Esophagus squamous epithelium (tissue), 5 donors: ENCODE data around the gene AAR2. TPM values are rescaled to one million over a fixed set of nuclear protein-coding genes. Genes with fewer than 3 reads are reported as not detected.

ENCODE experiments used
- DNase-seq: peaks from one replicate; lab custom pipeline; 2025; lab: John Stamatoyannopoulos, UW
- H3K27ac ChIP-seq, 4 donors: fragments of 200-600 bp; sonication (generic); one replicate each; pipeline ENCODE4 v1.5.1; 2016 to 2019; ENCODE audit warnings: mild to moderate bottlenecking in 1 of 4
- H3K27me3 ChIP-seq, 4 donors: fragments of 200-600 bp; sonication (generic); 1 replicate in 3 of 4; 2 replicates in 1 of 4; pipeline versions ENCODE4 v1.5.1 to v1.6.0; 2017 to 2021; ENCODE audit warnings: antibody characterized with exemption in 1 of 4
- H3K36me3 ChIP-seq, 3 donors: fragments of 200-600 bp; sonication (generic); one replicate each; pipeline ENCODE4 v1.5.1; 2016 to 2019
- H3K4me1 ChIP-seq, 3 donors: fragments of 200-600 bp; sonication (generic); one replicate each; pipeline ENCODE4 v1.5.1; 2017 to 2019
- H3K4me3 ChIP-seq, 4 donors: fragments of 200-600 bp; sonication (generic); 1 replicate in 3 of 4; 2 replicates in 1 of 4; pipeline ENCODE4 v1.5.1; 2016 to 2019; ENCODE audit warnings: mild to moderate bottlenecking in 2 of 4, moderate library complexity in 1 of 4
- H3K9me3 ChIP-seq, 3 donors: fragments of 200-600 bp; sonication (generic); one replicate each; pipeline ENCODE4 v1.5.1; 2016 to 2019
- POLR2A ChIP-seq, 4 donors: fragments of 450-650 bp; IDR thresholded peaks; one replicate each; pipeline ENCODE4 v1.6.1; 2017; ENCODE audit warnings: antibody characterized with exemption in 4 of 4, mild to moderate bottlenecking in 4 of 4, moderate library complexity in 3 of 4
- WGBS, 2 donors: methylation state at CpG; one replicate each; pipeline ENCODE4 v1.1.5; 2018; 5-methylcytosine and 5-hydroxymethylcytosine counted together
- intact Hi-C: fragments of 100-400 bp; cut with DNase I; formaldehyde crosslinking; loops from one replicate; pipeline ENCODE4 v1.15.0; 2022
- total RNA-seq, 4 donors: library from RNA; depleted of rRNA; stranded (reverse); fragments of >200 nt; gene quantifications; one replicate each; pipeline ENCODE4 v1.1.0, GENCODE V29; 2016
- TF ChIP-seq, protein P1 (sequence below), 6 experiments: fragments of 450-650 bp in 4 of 6; fragments of 200-600 bp in 2 of 6; sonication (generic) in 2 of 6; IDR thresholded peaks; one replicate each; pipeline ENCODE4 v1.5.1; 2016 to 2019; ENCODE audit warnings: antibody characterized with exemption in 6 of 6, mild to moderate bottlenecking in 4 of 6, moderate library complexity in 4 of 6
- donor health status: DM: yes; HTN: yes; CAD: no.

AAR2 gene
- total RNA-seq, 4 donors from 2014 or later, result 13.8 to 27.5 (median 16.5) TPM

DNA sequence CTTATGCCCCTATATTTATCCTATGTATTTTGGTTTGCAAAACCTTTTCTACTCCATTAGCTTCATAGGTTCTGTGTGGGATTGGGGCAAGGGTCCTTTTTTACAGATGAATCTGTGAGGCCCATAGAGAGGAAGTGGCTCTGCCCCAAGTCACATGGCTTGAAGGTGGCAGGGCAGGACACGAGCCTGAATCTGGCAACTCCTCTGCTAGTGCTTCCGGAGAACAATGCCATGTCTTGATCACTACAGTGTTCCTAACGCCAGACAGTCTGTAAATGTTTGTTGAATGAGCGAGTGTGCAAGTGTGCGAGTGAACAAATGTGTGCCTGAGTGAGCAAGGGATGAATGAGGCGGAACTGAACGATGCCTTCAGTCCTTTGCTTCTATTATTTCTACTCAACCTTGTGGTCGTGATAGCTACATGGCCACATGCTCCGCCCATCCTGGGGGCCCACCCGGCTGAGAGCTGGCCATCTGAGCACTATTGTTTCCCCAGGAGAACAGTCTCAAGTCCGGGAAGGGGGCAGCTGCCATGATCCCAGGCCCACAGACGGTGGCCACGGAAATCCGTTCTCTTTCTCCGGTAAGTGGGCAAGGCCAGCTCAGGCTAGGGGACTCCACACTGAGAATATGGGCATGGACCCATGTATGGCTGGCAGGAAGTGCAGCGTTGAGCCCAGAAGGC, 17.8 kb upstream of the AAR2 start:
- intact Hi-C loops, result no loop called here
- H3K27ac ChIP-seq, result no peak overlapping the region
- H3K9me3 ChIP-seq, result no peaks in the 10 kb centered on the region
- no peaks in the 10 kb centered on the region for H3K4me1 ChIP-seq
- no peaks in the 10 kb centered on the region for H3K27me3 ChIP-seq
- no peak for DNase-seq
- H3K36me3 ChIP-seq, result peaks cover 0 to 100% (median 12%) of the 10 kb centered on the region in 3 donors
- H3K4me3 ChIP-seq, result no peak overlapping the region
- TF ChIP-seq, protein P1, sequence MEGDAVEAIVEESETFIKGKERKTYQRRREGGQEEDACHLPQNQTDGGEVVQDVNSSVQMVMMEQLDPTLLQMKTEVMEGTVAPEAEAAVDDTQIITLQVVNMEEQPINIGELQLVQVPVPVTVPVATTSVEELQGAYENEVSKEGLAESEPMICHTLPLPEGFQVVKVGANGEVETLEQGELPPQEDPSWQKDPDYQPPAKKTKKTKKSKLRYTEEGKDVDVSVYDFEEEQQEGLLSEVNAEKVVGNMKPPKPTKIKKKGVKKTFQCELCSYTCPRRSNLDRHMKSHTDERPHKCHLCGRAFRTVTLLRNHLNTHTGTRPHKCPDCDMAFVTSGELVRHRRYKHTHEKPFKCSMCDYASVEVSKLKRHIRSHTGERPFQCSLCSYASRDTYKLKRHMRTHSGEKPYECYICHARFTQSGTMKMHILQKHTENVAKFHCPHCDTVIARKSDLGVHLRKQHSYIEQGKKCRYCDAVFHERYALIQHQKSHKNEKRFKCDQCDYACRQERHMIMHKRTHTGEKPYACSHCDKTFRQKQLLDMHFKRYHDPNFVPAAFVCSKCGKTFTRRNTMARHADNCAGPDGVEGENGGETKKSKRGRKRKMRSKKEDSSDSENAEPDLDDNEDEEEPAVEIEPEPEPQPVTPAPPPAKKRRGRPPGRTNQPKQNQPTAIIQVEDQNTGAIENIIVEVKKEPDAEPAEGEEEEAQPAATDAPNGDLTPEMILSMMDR (IDR thresholded peaks at IDR 0.05), result no peak
- no peak for TF ChIP-seq POLR2A (IDR thresholded peaks at IDR 0.05)
- WGBS, 2 donors, result 66 to 83% methylated on average over 8 to 12 of the region's 16 CpGs

DNA sequence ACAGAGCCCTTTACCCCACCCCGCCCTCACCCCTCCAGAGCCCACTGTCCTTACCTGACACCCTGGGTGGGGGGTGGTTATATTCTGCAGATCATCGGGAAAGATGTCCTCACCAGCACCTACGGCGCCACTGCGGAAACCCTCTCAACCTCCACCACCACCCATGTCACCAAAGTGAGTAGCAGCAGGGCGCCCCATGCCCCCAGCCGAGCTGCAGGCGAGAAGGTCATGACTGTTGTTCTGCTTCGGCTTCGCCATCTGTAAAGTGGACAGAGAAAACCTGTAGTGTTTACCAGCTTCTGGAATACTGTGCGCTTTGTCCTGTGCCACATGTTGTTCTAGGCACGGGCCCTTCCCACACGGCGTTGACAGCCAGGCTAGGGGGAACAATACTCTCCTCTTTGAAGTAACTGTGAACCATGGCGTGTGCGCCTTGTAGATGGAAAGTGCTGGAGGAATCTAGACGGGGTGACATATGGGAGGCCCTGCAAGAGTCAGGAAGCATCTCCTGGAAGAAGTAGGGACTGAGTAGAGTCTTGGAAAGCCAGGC, 16.5 kb upstream of the AAR2 start:
- TF ChIP-seq, protein P1 (IDR thresholded peaks at IDR 0.05), result no peak
- no peak for TF ChIP-seq POLR2A (IDR thresholded peaks at IDR 0.05)
- Histone ChIP-seq H3K36me3 (peaks cover 0 to 99% (median 12%) of the 10 kb centered on the region in 3 donors), H3K4me1 (no peaks in the 10 kb centered on the region), H3K27ac (no peak overlapping the region), H3K4me3 (no peak overlapping the region), H3K9me3 (no peaks in the 10 kb centered on the region), H3K27me3 (no peaks in the 10 kb centered on the region)
- intact Hi-C loops, result no loop called here
- WGBS, 2 donors, result 72 to 99% methylated on average over 2 to 8 of the region's 17 CpGs
- no peak for DNase-seq

DNA sequence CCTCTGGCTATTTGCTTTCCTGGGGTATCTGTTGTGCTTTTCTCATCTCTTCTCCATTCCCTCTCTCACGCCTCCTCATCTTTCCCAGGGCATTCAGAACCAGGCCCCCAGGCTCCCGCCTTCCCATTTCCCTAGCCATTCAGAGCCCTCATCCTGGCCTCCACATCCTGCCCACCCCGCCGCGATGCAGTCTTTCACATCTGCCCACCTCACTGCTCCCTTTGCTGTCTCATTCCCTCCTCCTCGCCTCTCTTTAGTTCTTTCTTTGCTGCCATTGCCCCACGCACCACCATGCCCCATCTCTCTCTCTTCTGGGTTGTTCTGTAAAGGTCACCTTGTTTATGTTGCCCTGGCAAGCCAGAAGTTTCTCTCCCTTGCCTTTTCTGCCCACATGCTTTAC, 10.6 kb upstream of the AAR2 start:
- intact Hi-C loops, result no loop called here
- TF ChIP-seq POLR2A (IDR thresholded peaks at IDR 0.05), result no peak
- TF ChIP-seq, protein P1 (IDR thresholded peaks at IDR 0.05), result no peak
- Histone ChIP-seq H3K4me1 (no peaks in the 10 kb centered on the region), H3K27me3 (no peaks in the 10 kb centered on the region), H3K27ac (no peak overlapping the region), H3K4me3 (no peak overlapping the region), H3K9me3 (no peaks in the 10 kb centered on the region), H3K36me3 (peaks cover 7 to 99% (median 16%) of the 10 kb centered on the region in 3 donors)
- 86 to 89% methylated on average over 7 of the region's 7 CpGs for WGBS, 2 donors
- DNase-seq, result no peak

DNA sequence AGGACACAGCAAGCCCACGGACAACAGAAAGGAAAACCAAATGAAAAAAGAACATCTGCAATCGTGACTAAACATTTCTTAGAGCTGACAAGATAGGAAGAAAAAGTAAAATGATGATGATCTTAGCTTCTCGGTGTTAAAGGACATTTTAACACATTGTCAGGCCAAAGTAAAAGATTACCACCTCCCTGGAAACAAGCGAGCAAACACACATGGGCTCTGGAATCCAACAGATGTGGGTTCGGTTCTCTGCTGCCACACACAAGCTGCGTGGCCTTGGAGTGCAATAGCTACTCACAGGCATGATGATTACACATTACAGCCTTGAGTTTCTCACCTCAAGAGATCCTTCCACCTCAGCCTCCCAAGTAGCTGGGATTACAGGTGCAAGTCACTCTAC, 7.5 kb upstream of the AAR2 start:
- WGBS, 2 donors, result 73 to 74% methylated on average over 6 of the region's 6 CpGs
- Histone ChIP-seq H3K9me3 (no peaks in the 10 kb centered on the region), H3K27me3 (no peaks in the 10 kb centered on the region), H3K36me3 (peaks cover 0 to 72% (median 16%) of the 10 kb centered on the region in 3 donors), H3K27ac (no peak overlapping the region), H3K4me3 (no peak overlapping the region), H3K4me1 (no peaks in the 10 kb centered on the region)
- DNase-seq, result no peak
- no peak for TF ChIP-seq POLR2A (IDR thresholded peaks at IDR 0.05)
- TF ChIP-seq, protein P1 (IDR thresholded peaks at IDR 0.05), result no peak
- intact Hi-C loops, result no loop called here

DNA sequence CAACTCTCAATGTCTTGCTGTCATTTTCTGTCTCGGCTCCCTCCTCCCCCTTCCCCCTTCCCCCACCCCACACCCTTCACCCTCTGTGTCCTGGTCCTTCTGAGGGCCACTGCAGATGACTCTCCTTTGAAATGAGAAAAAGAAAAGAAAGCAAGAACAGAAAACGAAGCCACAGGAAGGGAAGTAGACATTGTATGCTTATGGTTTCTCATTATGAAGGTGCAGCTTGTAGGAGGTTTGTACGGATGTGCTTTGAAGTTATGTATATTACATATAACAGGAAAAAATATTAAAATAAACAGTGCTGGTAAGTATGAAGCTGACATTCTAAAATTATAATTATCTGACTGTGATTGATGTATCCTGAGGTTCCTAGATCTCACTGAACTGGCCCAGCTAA, 6.3 kb upstream of the AAR2 start:
- 51 to 54% methylated on average over 3 of the region's 3 CpGs for WGBS, 2 donors
- Histone ChIP-seq H3K27me3 (no peaks in the 10 kb centered on the region), H3K9me3 (no peaks in the 10 kb centered on the region), H3K4me3 (no peak overlapping the region), H3K27ac (no peak overlapping the region), H3K36me3 (peaks cover 0 to 61% (median 16%) of the 10 kb centered on the region in 3 donors), H3K4me1 (no peaks in the 10 kb centered on the region)
- no peak for TF ChIP-seq POLR2A (IDR thresholded peaks at IDR 0.05)
- TF ChIP-seq, protein P1 (IDR thresholded peaks at IDR 0.05), result no peak
- intact Hi-C loops, result no loop called here
- no peak for DNase-seq
